ENCODE results near the gene COL23A1.

DNA sequence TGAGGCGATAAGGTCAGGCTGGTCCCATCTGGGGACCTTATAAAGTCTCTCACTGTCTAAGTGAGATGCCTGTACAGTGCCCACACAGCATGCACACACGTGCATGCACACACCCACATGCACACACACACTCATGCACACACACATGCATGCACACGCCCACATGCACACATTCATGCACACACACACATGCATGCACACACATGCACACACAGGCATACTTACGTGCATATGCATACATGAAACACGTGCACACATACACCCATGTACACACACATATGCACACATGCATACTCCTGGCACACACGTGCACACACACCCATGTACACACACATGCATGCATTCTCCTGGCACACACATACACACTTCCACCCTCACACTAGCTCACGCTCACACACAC, 12.2 kb downstream of the COL23A1 start:
- TF ChIP-seq GATA2 (IDR thresholded peaks at IDR 0.05; ENCODE audit: low read depth, low read length) (no peak), GATA3 (IDR thresholded peaks at IDR 0.05; ENCODE audit: low read depth, low read length) (no peak)

Data from SH-SY5Y (cell line).